H4 (cell line): ENCODE data around the gene CSNK2B. TPM values are rescaled to one million over a fixed set of nuclear protein-coding genes. Genes with fewer than 3 reads are reported as not detected.

ENCODE experiments used
- DNase-seq: peaks from one replicate; pipeline ENCODE4 v3.0.0-alpha.2; 2015; ENCODE audit warnings: low spot score
- total RNA-seq: library from RNA; depleted of rRNA; stranded (reverse); fragments of >200 nt; shearing (Covaris generic); gene quantifications from 2 replicates; pipeline ENCODE4 v1.2.3, GENCODE V29; 2014

CSNK2B gene
- total RNA-seq, 1 experiment from 2014 or later: 553 TPM

DNA sequence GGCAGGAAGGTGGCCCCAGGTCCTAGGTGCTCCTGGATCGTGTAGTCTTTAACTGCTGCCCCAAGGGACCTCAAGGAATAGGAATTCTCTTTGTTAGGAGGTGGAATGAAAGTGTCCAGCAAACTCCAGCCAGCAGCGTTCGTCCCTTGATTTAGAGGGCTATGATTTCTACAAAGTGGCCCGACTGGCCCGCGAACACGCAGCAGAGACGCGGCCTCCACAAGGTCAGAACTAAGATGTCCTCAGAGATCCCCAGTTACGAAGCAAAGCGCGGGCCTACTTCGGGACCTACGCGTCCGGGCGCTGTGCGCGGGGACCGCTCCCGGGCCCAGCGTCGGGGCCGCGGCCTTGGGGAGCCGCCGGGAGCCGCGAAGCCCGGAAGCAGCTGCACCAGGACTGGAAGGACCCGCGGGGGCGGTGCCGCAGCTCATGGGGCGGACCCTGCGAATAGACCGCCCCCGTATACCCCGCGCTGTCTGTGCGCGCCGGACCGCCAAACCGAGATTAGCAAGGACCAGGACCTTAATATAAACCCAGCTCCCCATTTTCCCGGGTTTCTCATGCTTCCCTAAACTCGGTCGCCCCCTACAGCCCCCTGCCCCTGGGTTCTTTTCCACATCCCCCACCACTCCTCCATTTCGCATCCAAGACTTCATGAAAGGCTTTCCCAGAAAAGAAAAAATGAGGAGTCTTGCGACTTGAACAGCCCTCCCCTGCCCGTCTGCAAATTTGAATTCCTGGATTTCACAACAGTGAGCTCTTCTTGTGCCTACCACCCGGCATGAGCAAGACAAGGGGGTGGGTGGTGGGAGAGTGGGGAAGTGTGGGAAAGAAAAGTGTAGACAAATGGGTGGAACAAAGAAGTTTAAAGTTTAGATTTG is 5.3 kb upstream of the CSNK2B start, which contains the start of gene C6orf47:
TSS of gene C6orf47 (minus strand) at position 398 of the 881 bp plus-strand sequence. CDS start 831 bp downstream, outside the sequence.
- DNase-seq: peak; percentile 68

DNA sequence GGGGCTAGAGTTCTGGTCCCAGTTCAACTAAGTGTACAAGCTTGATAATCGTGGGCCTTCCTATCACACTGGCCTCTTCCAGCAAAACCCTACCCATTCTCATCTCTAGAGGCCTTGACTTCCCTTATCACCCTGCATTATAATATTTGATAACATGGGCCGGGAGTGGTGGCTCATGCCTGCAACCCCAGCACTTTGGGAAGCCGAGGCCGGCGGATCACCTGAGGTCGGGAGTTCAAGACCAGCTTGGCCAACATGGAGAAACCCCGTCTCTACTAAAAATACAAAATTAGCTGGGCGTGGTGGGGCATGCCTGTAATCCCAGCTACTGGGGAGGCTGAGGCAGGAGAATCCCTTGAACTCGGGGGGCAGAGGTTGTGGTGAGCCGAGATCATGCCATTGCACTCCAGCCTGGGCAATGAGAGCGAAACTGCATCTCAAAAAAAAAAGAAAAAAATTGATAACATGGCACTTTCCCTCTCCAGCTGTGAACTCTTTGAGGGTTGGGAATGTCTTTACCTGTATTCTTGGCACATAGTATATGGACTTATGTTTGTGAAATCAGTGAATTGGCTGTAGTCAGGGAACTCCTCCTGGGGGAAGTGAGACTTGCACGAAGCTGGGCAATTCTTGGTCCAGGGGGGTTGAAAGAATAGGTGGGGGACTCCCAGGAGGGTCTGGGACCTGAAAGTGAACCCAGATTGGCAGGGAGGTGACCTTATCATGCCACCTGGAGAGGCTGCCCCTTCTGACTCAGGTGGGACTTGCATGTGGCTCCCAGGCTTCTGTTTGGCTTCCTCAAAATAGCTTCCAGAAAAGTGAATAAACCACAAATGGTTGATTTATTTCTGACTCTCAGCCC is 4.4 kb upstream of the CSNK2B start:
- DNase-seq: no peak

DNA sequence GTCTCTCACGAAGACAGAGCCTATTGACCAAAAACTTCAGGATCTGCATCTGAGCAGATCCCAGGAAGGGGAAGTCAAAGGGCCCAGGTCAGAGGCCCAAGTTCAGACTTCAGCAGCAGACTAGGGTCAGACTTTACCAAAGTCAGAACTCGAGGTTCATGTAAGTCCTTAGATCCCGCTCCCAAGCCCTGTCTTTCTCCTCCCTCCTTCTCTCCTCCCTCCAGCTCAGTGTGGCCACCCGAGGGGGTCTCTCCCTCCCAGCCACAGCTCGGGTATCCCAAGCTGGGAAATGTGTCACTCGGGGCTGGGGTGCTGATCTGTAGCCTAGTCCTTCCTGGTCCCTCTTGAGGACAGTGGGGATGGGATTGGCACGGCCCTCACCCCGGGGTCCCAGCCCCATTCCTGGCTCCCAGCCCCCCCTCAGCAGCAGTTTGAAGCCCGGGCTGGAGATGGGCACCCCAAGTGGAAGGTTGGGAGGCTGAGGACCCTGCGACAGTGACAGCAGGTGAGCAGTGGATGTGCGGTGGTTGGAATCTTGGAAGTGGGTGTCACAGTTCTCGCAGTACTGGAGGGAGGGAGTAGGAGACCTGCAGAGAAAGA is 3.7 kb upstream of the CSNK2B start:
- DNase-seq: no peak

DNA sequence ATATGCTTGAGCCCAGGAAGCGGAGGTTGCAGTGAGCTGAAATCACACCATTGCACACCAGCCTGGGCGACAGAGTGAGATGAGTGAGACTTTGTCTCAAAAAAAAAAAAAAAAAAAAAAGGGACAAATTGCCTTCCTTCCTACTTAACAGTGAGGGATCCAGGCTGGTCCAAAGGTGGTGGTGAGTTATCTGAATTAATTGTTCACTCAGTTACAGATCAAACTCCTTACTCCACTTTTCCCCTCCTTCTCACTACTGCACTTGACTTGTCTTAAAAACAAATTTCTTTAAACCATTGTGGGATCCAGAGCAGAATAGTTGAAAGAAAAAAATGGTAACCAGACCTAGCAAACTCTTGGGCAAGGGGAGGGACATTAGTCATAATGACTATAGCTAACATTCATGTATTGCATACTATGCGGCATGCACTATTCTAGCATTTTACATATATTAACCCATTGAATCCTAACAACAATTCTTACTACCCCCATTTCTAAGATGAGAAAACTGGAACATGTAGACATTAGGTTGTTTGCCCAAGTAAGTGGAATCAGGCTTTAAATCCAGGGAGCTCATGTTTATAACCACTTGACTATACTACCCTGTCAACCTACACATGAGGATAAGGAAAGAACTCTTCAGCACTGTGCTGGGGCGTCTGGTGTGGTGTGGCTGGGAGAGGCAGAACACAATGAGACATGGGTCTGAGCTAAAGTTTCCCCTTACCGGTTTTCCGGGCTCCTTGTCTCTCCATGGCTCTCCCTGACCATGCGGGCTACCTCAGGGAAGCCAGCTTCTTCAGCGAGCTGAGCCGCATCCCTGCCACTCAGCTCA is 2.5 kb upstream of the CSNK2B start:
- no peak for DNase-seq

DNA sequence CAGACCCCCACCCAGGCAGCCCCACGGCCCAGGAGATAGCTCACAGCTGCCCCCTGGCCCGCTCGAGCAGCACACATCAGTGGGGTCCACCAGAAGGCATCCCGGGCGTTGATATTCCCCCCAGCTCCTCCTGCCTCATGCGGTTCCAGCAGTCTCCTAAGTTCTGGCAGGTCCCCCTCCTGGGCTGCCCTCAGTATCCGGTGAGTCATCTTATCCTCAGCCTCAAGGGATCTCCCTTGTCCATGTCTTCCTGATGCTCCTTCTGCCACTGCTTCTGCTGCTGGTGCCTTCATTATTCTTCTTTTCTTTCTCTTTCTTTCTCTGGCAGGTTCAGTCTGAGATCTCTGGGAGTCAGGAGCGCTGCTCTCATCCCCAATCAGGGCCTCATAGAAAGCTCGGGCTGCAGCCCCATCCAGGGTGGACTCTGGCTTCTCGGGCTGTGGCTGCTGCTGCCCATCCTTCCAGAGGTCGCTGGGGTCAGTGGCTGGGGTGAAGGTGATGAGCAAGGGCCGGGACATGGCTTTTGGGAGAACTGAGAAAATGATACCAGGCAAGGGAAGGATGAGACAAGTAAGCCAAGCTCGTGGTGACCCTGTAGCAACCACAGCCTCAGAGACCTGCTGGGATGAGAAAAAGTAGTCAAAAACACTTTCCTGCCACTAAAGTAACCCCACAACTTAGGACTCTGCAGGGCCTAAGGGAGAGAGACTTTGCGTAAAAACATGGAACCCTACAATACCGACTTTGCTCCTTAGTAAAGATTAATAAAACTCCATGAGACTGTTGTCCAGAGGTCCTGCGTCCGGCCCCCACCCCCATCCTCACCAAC is 1.7 kb upstream of the CSNK2B start:
- DNase-seq: peak; percentile 58

DNA sequence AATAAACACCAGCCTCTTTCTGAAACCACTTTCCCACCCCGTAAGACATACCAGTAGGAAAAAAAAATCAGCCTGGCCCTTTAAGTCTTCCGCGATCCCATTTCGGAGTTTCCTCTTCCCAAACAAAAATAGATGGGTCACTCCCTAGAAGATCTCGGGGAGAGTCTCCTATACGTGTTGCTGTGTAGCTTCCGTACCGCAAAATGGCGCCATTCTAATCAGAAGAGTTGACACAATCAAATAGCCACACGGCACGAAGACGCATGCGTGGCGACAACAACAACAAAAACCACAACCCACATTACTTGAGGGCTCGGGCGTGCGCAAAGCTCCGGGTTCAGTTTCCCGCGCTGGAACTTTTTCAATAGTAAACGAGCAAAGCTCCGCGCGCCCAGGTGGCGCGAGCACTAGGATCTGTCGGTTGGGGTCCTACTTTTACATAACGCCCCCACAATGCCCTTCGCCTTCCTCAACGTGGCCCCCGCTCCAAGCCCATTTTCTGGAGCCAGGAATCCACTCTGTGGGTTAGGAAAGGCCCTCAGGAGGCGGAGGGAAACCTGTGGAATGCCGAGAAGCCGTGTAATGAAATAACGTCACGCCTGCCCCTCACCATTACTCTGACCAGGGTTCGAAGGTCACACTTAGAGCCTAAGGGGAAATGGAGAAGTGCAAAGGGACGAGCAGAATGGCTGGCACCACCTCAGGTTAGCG is 935 bp upstream of the CSNK2B start, which contains the start of gene GPANK1:
TSS of gene GPANK1 (minus strand) at position 208 of the 711 bp plus-strand sequence. CDS start 519 bp downstream, outside the sequence.
- DNase-seq: peak; percentile 97

DNA sequence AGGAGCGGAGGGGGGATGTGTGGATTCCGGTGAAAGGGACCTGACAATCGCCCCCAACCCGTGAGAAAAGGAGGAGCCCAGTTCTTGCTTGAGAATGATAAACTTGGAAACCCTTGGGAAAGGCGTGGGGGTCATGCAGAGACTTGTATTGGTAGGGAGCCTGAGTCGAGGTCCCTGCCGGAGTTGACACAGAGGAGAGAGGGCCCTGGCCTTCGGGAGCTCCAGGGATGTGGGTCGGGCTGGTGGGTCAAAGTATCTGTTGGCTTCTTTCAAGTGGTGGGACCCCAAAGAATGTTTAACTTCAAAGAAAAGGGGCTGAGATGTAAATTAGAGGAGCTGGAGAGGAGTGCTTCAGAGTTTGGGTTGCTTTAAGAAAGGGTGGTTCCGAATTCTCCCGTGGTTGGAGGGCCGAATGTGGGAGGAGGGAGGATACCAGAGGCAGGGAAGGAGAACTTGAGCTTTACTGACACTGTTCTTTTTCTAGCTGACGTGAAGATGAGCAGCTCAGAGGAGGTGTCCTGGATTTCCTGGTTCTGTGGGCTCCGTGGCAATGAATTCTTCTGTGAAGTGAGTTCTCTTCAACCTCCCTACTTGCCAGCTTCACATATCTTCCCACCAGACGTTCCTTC is 571 bp downstream of the CSNK2B start:
- DNase-seq: no peak

DNA sequence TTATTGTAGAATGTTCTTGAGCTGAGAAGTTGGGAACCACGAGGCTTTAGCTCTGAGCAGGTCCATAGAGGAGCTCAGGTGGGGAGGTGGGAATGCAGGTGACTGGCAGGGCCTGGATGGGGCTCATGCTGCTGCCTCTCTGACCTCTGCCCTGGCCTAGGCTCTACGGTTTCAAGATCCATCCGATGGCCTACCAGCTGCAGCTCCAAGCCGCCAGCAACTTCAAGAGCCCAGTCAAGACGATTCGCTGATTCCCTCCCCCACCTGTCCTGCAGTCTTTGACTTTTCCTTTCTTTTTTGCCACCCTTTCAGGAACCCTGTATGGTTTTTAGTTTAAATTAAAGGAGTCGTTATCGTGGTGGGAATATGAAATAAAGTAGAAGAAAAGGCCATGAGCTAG is 3.8 kb downstream of the CSNK2B start, which contains the start of gene LY6G5B:
TSS of gene LY6G5B (plus strand) at position 301 of the 400 bp plus-strand sequence. CDS start 975 bp downstream, outside the sequence.
- DNase-seq: no peak

DNA sequence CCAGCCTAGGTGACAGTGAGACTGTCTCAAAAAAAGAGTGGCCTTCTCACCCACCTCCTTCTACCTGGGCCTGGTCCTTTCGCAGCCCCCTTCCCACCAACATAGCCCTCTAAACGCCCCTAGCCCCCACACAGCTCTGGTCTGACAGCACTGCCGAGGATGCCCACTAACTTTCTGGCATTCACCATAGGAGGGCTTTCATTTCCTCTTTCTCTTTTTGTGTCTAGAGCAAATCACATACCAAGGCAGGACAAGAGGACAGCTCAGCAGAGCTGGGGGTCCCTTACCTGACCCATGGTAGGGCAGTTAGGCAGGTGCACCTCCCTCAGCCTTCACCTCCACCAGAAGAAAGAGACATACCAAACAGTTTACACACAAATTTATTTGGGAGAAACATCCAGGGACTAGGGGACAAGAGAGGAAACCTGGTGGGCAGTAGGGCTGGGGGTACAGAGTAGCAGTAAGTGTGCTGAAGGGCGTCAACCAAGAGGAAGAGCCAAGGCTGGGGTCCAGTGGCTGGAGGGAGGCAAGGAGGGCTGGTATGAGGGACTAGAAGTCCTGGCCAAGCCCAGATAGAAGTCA is 10.5 kb downstream of the CSNK2B start:
- DNase-seq: no peak

DNA sequence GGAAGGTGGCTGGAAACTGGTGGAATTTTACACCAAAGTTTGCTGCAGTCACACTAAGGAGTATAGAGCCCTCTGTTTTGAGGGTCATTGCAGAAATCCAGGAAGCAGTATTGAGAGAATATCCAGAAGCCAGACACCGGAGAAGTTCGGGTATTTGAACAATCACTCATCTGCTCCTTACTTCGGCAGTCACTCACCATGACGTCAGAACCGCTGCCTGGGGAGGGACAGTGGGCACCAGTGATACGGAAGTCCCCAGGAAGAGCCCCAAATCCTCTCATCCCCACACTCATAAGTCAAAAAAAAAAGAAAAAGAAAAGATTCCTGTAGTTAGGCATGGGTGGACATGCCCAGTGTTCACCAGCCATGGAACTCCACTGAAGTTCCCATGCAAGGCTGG is 11.0 kb downstream of the CSNK2B start:
- DNase-seq: no peak

DNA sequence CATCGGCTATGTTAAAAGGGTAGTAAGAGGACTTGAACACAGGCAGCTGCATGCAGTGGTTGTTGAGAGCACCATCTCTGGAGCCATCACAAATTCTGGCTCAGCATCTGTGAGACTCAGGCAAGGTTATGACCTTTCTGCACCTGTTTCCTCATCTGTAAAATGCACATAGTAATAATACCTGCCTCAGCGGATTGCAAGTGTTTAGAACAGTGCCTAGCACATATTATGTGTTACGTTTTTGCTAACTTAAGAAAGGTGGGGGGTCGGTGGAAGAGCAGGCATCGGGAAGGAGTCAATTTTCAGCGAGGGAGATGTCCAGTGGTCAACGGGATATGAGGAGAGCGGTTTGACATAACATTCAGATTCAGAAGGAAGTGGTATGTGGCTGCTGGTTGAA is 12.1 kb downstream of the CSNK2B start:
- DNase-seq: no peak

DNA sequence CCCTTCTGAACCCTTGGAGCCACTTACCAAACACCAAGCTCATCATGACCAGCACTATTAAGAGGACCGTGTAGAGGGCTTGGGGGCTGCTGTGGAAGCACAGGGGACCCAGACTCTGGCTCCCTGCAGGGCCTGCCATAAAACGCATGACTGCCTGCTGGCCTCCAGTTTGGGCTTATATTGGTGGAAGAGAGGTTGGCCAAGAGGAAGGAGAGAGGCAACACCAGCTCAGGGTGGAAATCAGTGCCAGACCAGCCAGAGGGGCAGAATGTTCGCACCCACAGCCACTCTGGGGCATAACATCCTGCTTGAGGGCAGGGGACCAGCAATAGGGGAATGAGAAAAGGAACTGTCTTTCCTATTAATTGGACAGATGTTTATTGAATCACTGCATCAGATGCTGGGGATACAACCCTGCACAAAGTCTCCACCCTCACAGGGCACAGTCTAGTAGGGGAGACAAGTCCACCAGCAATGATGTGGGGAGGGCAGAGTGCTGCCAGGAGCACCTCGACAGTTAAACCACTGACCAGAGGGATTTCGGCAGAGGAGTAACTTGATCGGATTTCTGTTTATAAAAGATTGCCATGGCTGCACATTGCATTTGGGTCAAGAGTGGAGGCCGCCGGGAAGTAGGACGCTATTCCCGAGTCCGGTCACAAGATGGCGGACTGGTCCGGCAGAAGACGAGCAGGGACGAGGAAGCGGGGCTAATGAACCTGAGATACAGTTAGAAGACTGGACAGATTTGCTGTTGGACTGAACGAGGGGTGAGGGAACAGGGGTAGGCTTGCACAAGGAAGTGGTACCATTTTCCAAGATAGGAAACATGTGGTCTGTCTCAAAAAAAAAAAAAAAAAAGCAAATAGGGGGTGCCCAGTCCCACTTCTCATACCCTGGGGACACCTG is 14.6 kb downstream of the CSNK2B start, which contains the start of gene LY6G5C:
TSS of gene LY6G5C (minus strand) at position 842 of the 909 bp plus-strand sequence. CDS start at position 148, 694 bp downstream.
- peak; percentile 79 for DNase-seq

DNA sequence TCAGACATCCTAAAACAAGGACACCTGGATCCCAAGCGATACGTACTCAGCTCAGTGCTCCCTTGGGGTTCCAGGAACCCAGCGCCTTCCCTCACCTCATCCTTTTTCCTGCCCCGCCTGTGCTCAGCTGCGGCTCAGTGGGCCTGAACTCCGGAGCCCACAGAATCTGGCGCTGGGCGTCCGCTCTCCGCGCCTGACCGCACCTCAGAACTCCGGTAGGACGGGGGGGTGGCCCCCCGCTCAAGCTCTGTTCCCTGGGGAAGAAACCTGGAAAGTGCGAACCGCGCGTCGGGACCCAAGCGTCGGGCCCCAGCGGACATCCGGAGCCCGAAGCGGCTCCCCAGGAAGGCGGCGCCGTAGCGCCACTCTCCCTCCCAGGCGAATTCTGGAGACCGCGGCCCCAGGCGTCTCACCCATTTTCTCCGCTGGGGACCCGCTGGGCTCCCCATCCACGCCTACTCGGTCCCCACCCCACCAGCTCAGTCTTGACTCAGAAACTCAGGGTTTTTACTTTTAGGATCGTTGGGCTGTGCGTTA is 15.3 kb downstream of the CSNK2B start:
- DNase-seq: no peak

DNA sequence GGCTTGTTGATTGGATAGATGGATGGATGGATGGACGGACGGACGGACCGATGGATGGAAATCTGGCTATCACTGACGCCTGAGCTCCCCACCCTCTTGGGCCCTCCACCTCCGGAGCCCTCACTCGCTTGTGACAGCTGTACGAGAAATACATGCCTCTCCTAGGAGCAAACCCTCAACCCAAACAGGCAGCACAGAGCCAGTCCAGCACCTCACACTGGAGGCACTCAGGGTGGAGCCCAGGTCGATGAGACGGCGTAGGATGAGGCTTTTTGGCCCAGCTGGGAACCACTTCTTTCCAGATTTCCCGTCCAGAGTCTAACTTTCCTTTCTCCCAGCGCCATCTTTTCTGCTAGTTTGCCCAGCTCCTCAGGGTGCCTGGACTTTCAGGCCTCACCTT is 17.7 kb downstream of the CSNK2B start:
- DNase-seq: no peak

DNA sequence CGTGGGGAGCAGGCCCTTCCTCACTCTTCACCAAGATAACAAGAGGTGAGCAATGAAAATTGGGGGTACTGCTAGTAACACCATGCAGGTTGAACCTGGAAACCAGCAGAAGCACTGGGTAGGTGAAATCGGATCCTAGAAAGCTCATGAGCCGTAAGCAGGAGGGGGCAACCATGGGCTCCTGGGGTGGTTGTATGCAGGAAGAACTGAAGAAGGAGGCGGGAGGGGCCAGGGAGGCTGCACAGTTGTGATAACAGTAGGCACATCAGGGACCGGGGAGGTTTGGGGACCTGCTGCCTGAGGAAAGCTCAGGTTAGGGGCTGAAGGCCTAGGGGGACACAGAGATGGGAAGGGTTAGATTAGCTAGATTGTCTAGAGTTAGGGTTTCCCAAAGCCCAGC is 20.6 kb downstream of the CSNK2B start:
- no peak for DNase-seq

DNA sequence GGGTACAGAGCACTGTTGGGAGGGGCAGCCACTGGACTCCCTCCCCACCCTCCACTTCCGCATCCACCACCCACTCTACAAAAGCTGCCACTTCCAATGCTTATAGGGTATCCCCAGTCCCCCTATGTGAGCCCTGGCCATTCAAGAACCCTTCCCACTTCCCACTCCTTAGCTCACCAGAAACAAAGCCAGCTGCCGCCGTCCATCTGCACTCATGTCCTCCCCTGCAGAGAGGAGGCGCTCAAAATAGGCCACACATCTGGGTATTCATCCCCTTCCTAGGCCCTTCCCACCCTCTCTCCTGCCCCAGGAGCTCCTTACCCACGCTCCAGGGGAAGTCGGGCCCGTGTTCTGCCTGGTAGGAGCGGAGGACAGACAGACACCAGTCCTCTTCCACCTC is 21.4 kb downstream of the CSNK2B start:
- DNase-seq: no peak
